DMS53 treated with DMSO at 0.1 percent for 48 hours (cell line): ENCODE results near the gene GSG1L.
"Not testable (repeated sequence)": the region's sequence is repeated elsewhere in the genome, so short reads cannot be mapped to it uniquely, and the experiment has no call there.

Source experiments
- DNase-seq: peaks from one replicate; lab custom pipeline; 2025; ENCODE audit not compliant: unreplicated experiment; lab: John Stamatoyannopoulos, UW

Gene GSG1L

GRCh38 chr16:27954191-27954590, 109.3 kb downstream of the GSG1L start:
- DNase-seq = no peak

GRCh38 chr16:27952811-27953210, 110.7 kb downstream of the GSG1L start:
- no peak for DNase-seq

GRCh38 chr16:27951489-27952120, 111.9 kb downstream of the GSG1L start:
- DNase-seq = no peak

- DNase-seq = no peak
Observed at GRCh38 chr16:27950206-27950887, 113.2 kb downstream of the GSG1L start.

GRCh38 chr16:27947696-27948095, 115.8 kb downstream of the GSG1L start:
- DNase-seq = no peak

GRCh38 chr16:27945233-27945973, 118.1 kb downstream of the GSG1L start:
- no peak for DNase-seq

- no peak for DNase-seq
Observed at GRCh38 chr16:27943766-27944165, 119.7 kb downstream of the GSG1L start.

GRCh38 chr16:27942071-27942470, 121.4 kb downstream of the GSG1L start:
- DNase-seq = not testable (repeated sequence)

- no peak for DNase-seq
Observed at GRCh38 chr16:27935076-27935475, 128.4 kb downstream of the GSG1L start.

- no peak for DNase-seq
Observed at GRCh38 chr16:27932542-27933135, 130.9 kb downstream of the GSG1L start.

- no peak for DNase-seq
Observed at GRCh38 chr16:27929818-27930217, 133.7 kb downstream of the GSG1L start.

GRCh38 chr16:27928542-27928941, 135.0 kb downstream of the GSG1L start:
- no peak for DNase-seq

GRCh38 chr16:27927266-27927901, 136.1 kb downstream of the GSG1L start:
- DNase-seq = no peak

GRCh38 chr16:27925612-27926011, 137.9 kb downstream of the GSG1L start:
- DNase-seq = no peak

GRCh38 chr16:27924411-27925118, 138.9 kb downstream of the GSG1L start:
- no peak for DNase-seq

- DNase-seq = no peak
Observed at GRCh38 chr16:27923751-27924150, 139.8 kb downstream of the GSG1L start.

- no peak for DNase-seq
Observed at GRCh38 chr16:27922433-27922832, 141.1 kb downstream of the GSG1L start.

- no peak for DNase-seq
Observed at GRCh38 chr16:27921134-27921533, 142.4 kb downstream of the GSG1L start.

- no peak for DNase-seq
Observed at GRCh38 chr16:27920391-27920891, 143.1 kb downstream of the GSG1L start.

GRCh38 chr16:27918755-27919154, 144.8 kb downstream of the GSG1L start:
- DNase-seq = no peak
